Keratinocyte (primary cell): Measurements from ENCODE around the gene ELMOD2. TPM values are rescaled to one million over a fixed set of nuclear protein-coding genes. Genes with fewer than 3 reads are reported as not detected.

Source experiments
- DNase-seq: peaks from one replicate; pipeline ENCODE4 v3.0.0-alpha.2; 2011; ENCODE audit warnings: low read depth, missing footprints, low spot score
- FAIRE-seq: peaks from 2 replicates; lab custom pipeline; 2011; peaks lifted over from hg19 to GRCh38; lab: Jason Lieb, UNC
- H2AFZ ChIP-seq: 2 replicates; pipeline ENCODE4 v1.6.0; 2012; ENCODE audit warnings: low read length, control low read depth, inconsistent platforms; ENCODE audit not compliant: control insufficient read depth
- H3K27ac ChIP-seq: 2 replicates; pipeline ENCODE4 v1.5.1; 2011; ENCODE audit warnings: low read length; ENCODE audit not compliant: control insufficient read depth, insufficient read depth
- H3K27me3 ChIP-seq: 3 replicates; pipeline ENCODE4 v1.6.0; 2011; ENCODE audit warnings: low read length; ENCODE audit not compliant: control insufficient read depth, insufficient read depth; ENCODE audit errors: extremely low read depth
- H3K36me3 ChIP-seq, 2 experiments: 2 replicates in 1 of 2; 3 replicates in 1 of 2; pipeline ENCODE4 v1.5.1; 2011; ENCODE audit warnings: low read length in 2 of 2, mild to moderate bottlenecking in 1 of 2; ENCODE audit not compliant: control insufficient read depth in 2 of 2, insufficient read depth in 2 of 2; ENCODE audit errors: extremely low read depth in 1 of 2
- H3K4me1 ChIP-seq: 3 replicates; pipeline ENCODE4 v1.5.1; 2011; ENCODE audit warnings: low read length; ENCODE audit not compliant: control insufficient read depth, insufficient read depth; ENCODE audit errors: extremely low read depth
- H3K4me2 ChIP-seq: 3 replicates; pipeline ENCODE4 v1.6.0; 2011; ENCODE audit warnings: low read depth, low read length; ENCODE audit not compliant: control insufficient read depth, insufficient read depth; ENCODE audit errors: extremely low read depth
- H3K4me3 ChIP-seq, 3 experiments: fragments of 200-600 bp in 1 of 3; sonication (generic) in 1 of 3; 2 replicates in 2 of 3; 3 replicates in 1 of 3; pipeline ENCODE4 v1.5.1; 2011 to 2016; ENCODE audit warnings: low read length in 3 of 3, mild to moderate bottlenecking in 3 of 3, control low read depth in 2 of 3, inconsistent platforms in 1 of 3, low read depth in 1 of 3, mixed read lengths in 1 of 3, mixed run types in 1 of 3, moderate library complexity in 1 of 3; ENCODE audit not compliant: control insufficient read depth in 2 of 3, insufficient read depth in 2 of 3; ENCODE audit errors: extremely low read depth in 1 of 3
- H3K79me2 ChIP-seq: 2 replicates; pipeline ENCODE4 v1.6.0; 2012; ENCODE audit warnings: low read length; ENCODE audit not compliant: control insufficient read depth, insufficient read depth
- H3K9ac ChIP-seq: 3 replicates; pipeline ENCODE4 v1.6.0; 2011; ENCODE audit warnings: low read length; ENCODE audit not compliant: control insufficient read depth, insufficient read depth; ENCODE audit errors: extremely low read depth
- H3K9me1 ChIP-seq: 3 replicates; pipeline ENCODE4 v1.6.0; 2011; ENCODE audit warnings: low read length; ENCODE audit not compliant: control insufficient read depth, insufficient read depth; ENCODE audit errors: extremely low read depth
- H3K9me3 ChIP-seq: 2 replicates; pipeline ENCODE4 v1.5.1; 2012; ENCODE audit warnings: low read depth, low read length; ENCODE audit not compliant: control insufficient read depth
- H4K20me1 ChIP-seq: 3 replicates; pipeline ENCODE4 v1.6.0; 2011; ENCODE audit warnings: low read length; ENCODE audit not compliant: control insufficient read depth, insufficient read depth; ENCODE audit errors: extremely low read depth
- CTCF ChIP-seq, 3 experiments: IDR thresholded peaks in 1 of 3; conservative IDR thresholded peaks in 1 of 3; optimal IDR thresholded peaks in 1 of 3; 2 replicates in 2 of 3; 3 replicates in 1 of 3; pipeline versions ENCODE3 to v1.5.1; 2011; ENCODE audit warnings: low read length in 3 of 3, mild to moderate bottlenecking in 3 of 3, moderate library complexity in 2 of 3, control low read depth in 1 of 3, inconsistent platforms in 1 of 3; ENCODE audit not compliant: insufficient read depth in 2 of 3; ENCODE audit errors: extremely low read depth in 1 of 3
- EZH2 ChIP-seq: IDR thresholded peaks from one replicate; pipeline ENCODE4 v1.6.1; 2012; ENCODE audit warnings: inconsistent platforms, mild to moderate bottlenecking, low read length, moderate library complexity
- dilution Hi-C: fragments of 300-500 bp; cut with MboI; formaldehyde crosslinking; loops from one replicate; pipeline ENCODE4 v1.7.0; 2020; ENCODE audit warnings: low sequenced_read_pairs; ENCODE audit not compliant: extremely low pct_ligation_motif_present
- polyA plus RNA-seq, 5 experiments: library from polyadenylated mRNA; depleted of rRNA in 3 of 5; stranded (reverse) in 3 of 5; stranded (forward) in 1 of 5; unstranded in 1 of 5; fragments of >200 nt; gene quantifications; 1 replicate in 1 of 5; 2 replicates in 3 of 5; 3 replicates in 1 of 5; pipeline versions ENCODE4 v1.2.1 to v1.2.3, GENCODE V29; 2011 to 2012; ENCODE audit warnings: missing spikeins in 2 of 5, low read depth in 1 of 5, low replicate concordance in 1 of 5

ELMOD2 gene
- polyA plus RNA-seq, 1 donor (not counting 4 experiments of a cell fraction or from before 2014, with no cell fraction given) = 21.9 TPM

GRCh38 chr4:140568507-140569306 lies 44.7 kb downstream of the ELMOD2 start, which contains the start of gene UCP1:
Gene UCP1, minus strand, starts transcription at chr4:140568961. Its CDS starts 232 bp downstream, at chr4:140568729.
- Histone ChIP-seq H3K27ac (no peak within 1 kb of the TSS), H3K4me2 (peak within 1 kb of the TSS; percentile 86), H3K4me1 (peaks cover 12% of the 10 kb centered on the region), H3K9ac (no peak within 1 kb of the TSS), H3K36me3 (no peaks in the 10 kb centered on the region), H3K4me3 (peak within 1 kb of the TSS; percentile 27 to 54 (median 36)), H2AFZ (peak within 1 kb of the TSS; percentile 19), H3K27me3 (peaks cover 74% of the 10 kb centered on the region), H3K9me1 (no peaks in the 10 kb centered on the region), H3K9me3 (peaks cover 3% of the 10 kb centered on the region), H3K79me2 (no peaks in the 10 kb centered on the region), H4K20me1 (no peaks in the 10 kb centered on the region)
- FAIRE-seq (no peak), DNase-seq (no peak)
- no peak for TF ChIP-seq CTCF (optimal IDR thresholded peaks at IDR 0.05 in 1 of 3, IDR thresholded peaks at IDR 0.05 in 1 of 3, conservative IDR thresholded peaks at IDR 0.05 in 1 of 3; ENCODE audit: extremely low read depth in 1 of 3, insufficient read depth in 2 of 3, low read length in 3 of 3)
- peak; percentile 84 for TF ChIP-seq EZH2
- dilution Hi-C loops = no loop called here

GRCh38 chr4:140569307-140569638 lies 45.3 kb downstream of the ELMOD2 start:
- Histone ChIP-seq H3K4me2 (peak overlapping the region; percentile 86), H3K27me3 (peaks cover 74% of the 10 kb centered on the region), H3K9ac (no peak overlapping the region), H3K9me3 (peaks cover 3% of the 10 kb centered on the region), H3K4me3 (peak overlapping the region in 2 of 3 experiments; percentile 36 to 54), H3K4me1 (peaks cover 12% of the 10 kb centered on the region), H3K79me2 (no peaks in the 10 kb centered on the region), H4K20me1 (no peaks in the 10 kb centered on the region), H3K9me1 (no peaks in the 10 kb centered on the region), H3K36me3 (no peaks in the 10 kb centered on the region), H3K27ac (no peak overlapping the region), H2AFZ (no peak overlapping the region)
- TF ChIP-seq CTCF (optimal IDR thresholded peaks at IDR 0.05 in 1 of 3, IDR thresholded peaks at IDR 0.05 in 1 of 3, conservative IDR thresholded peaks at IDR 0.05 in 1 of 3; ENCODE audit: extremely low read depth in 1 of 3, insufficient read depth in 2 of 3, low read length in 3 of 3) (no peak), EZH2 (peak; percentile 92)
- dilution Hi-C loops = no loop called here
- FAIRE-seq (no peak), DNase-seq (no peak)
